Gastrocnemius medialis (tissue), 4 donors: ENCODE data around the gene KCMF1.

Experiments
- POLR2A ChIP-seq, 2 donors: fragments of 450-650 bp; IDR thresholded peaks; one replicate each; pipeline ENCODE4 v1.6.1; 2017; ENCODE audit warnings: antibody characterized with exemption in 2 of 2, mild to moderate bottlenecking in 2 of 2, moderate library complexity in 2 of 2
- TF ChIP-seq, protein P1 (sequence below), 5 experiments: fragments of 450-650 bp in 3 of 5; fragments of 200-600 bp in 2 of 5; sonication (generic) in 2 of 5; IDR thresholded peaks in 4 of 5; conservative IDR thresholded peaks in 1 of 5; 1 replicate in 4 of 5; 2 replicates in 1 of 5; pipeline ENCODE4 v1.5.1; 2016 to 2019; ENCODE audit warnings: antibody characterized with exemption in 5 of 5, mild to moderate bottlenecking in 3 of 5, moderate library complexity in 3 of 5

DNA sequence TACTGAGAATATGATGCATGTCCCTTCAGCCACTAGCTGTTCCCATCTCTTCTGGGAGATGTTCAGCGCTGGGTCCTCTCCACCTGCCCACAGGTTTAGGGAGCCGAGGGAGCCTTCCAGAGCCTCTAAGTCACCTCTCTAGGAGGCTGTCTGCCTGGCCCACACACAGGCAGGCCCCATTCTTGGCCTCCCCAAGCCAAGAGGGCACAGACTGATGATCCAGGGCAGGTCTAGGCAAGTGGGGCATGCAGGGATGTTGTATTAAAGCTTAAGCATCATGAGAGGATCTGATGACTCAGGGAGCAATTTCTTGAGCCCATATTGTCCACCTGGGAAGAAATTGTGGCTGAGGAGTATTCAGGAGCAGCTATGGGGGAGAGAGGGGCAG is 45.6 kb upstream of the KCMF1 start:
- TF ChIP-seq, protein P1, sequence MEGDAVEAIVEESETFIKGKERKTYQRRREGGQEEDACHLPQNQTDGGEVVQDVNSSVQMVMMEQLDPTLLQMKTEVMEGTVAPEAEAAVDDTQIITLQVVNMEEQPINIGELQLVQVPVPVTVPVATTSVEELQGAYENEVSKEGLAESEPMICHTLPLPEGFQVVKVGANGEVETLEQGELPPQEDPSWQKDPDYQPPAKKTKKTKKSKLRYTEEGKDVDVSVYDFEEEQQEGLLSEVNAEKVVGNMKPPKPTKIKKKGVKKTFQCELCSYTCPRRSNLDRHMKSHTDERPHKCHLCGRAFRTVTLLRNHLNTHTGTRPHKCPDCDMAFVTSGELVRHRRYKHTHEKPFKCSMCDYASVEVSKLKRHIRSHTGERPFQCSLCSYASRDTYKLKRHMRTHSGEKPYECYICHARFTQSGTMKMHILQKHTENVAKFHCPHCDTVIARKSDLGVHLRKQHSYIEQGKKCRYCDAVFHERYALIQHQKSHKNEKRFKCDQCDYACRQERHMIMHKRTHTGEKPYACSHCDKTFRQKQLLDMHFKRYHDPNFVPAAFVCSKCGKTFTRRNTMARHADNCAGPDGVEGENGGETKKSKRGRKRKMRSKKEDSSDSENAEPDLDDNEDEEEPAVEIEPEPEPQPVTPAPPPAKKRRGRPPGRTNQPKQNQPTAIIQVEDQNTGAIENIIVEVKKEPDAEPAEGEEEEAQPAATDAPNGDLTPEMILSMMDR (IDR thresholded peaks at IDR 0.05 in 4 of 5, conservative IDR thresholded peaks at IDR 0.05 in 1 of 5), result no peak
- TF ChIP-seq POLR2A (IDR thresholded peaks at IDR 0.05), result no peak
